HG03378 (cell line): ENCODE data around the gene C16orf74.

ENCODE experiments used
- ATAC-seq: cut with Tn5 transposase; IDR thresholded peaks from one replicate; pipeline ENCODE4 v1.9.1; 2021; ENCODE audit warnings: mild to moderate bottlenecking, moderate library complexity; ENCODE audit not compliant: unreplicated experiment

The C16orf74 gene

GRCh38 chr16:85698935-85699558, 51.8 kb downstream of the C16orf74 start:
- no peak for ATAC-seq

GRCh38 chr16:85698459-85698891, 52.4 kb downstream of the C16orf74 start:
- ATAC-seq: no peak

- ATAC-seq: no peak
Observed at GRCh38 chr16:85697431-85697830, 53.5 kb downstream of the C16orf74 start.

GRCh38 chr16:85696781-85697180, 54.1 kb downstream of the C16orf74 start:
- no peak for ATAC-seq

- ATAC-seq: no peak
Observed at GRCh38 chr16:85695196-85696128, 55.4 kb downstream of the C16orf74 start.

GRCh38 chr16:85690469-85691064, 60.3 kb downstream of the C16orf74 start:
- no peak for ATAC-seq

GRCh38 chr16:85689950-85690320, 61.0 kb downstream of the C16orf74 start:
- no peak for ATAC-seq

GRCh38 chr16:85689285-85689949, 61.5 kb downstream of the C16orf74 start:
- no peak for ATAC-seq

- peak; percentile 65 for ATAC-seq
Observed at GRCh38 chr16:85688586-85689284, 62.2 kb downstream of the C16orf74 start, which contains the start of gene GINS2. Gene GINS2, minus strand, starts transcription at chr16:85688954. Its CDS starts 56 bp downstream, at chr16:85688898.

- ATAC-seq: no peak
Observed at GRCh38 chr16:85687651-85688471, 63.0 kb downstream of the C16orf74 start.

- ATAC-seq: no peak
Observed at GRCh38 chr16:85686912-85687591, 63.8 kb downstream of the C16orf74 start.

- ATAC-seq: no peak
Observed at GRCh38 chr16:85685251-85685650, 65.6 kb downstream of the C16orf74 start.

- ATAC-seq: no peak
Observed at GRCh38 chr16:85683363-85683762, 67.5 kb downstream of the C16orf74 start.

- ATAC-seq: no peak
Observed at GRCh38 chr16:85682516-85682915, 68.4 kb downstream of the C16orf74 start.

- ATAC-seq: no peak
Observed at GRCh38 chr16:85681255-85681654, 69.6 kb downstream of the C16orf74 start.

GRCh38 chr16:85680352-85680944, 70.4 kb downstream of the C16orf74 start:
- ATAC-seq: no peak

- no peak for ATAC-seq
Observed at GRCh38 chr16:85679870-85680269, 71.0 kb downstream of the C16orf74 start.

- no peak for ATAC-seq
Observed at GRCh38 chr16:85678821-85679220, 72.1 kb downstream of the C16orf74 start.

GRCh38 chr16:85678016-85678415, 72.9 kb downstream of the C16orf74 start:
- no peak for ATAC-seq
